A673 (cell line): ENCODE data around the gene ADSL. TPM values are rescaled to one million over a fixed set of nuclear protein-coding genes. Genes with fewer than 3 reads are reported as not detected.

Experiments
- BruUV-seq: library from RNA; stranded (reverse); fragments of 400-500 nt; replicated peaks from 2 replicates; lab custom pipeline; 2021; lab: Mats Ljungman, UMichigan
- CTCF ChIA-PET: fragments of 300-600 bp; sonication (Branson Sonifier 250); formaldehyde crosslinking; loops from one replicate; lab custom pipeline; 2022; ENCODE audit warnings: antibody characterized with exemption; lab: Charles Lee
- POLR2A ChIA-PET: fragments of 300-600 bp; sonication (Branson Sonifier 250); formaldehyde crosslinking; loops from one replicate; lab custom pipeline; 2022; ENCODE audit warnings: antibody characterized with exemption; ENCODE audit not compliant: low non-redundant PET; lab: Charles Lee
- DNase-seq: peaks from one replicate; pipeline ENCODE4 v3.0.0-alpha.2; 2015; ENCODE audit warnings: low spot score
- H3K27ac ChIP-seq: fragments of 200-600 bp; sonication (generic); 2 replicates; pipeline ENCODE4 v1.5.1; 2016; ENCODE audit warnings: mixed run types, low read depth, mild to moderate bottlenecking, mixed read lengths, antibody characterized with exemption, low read length; ENCODE audit not compliant: poor library complexity, severe bottlenecking
- H3K27me3 ChIP-seq: fragments of 200-600 bp; sonication (generic); replicated peaks from 2 replicates; pipeline ENCODE4 v1.6.1; 2017; ENCODE audit warnings: mixed run types, low read depth, mild to moderate bottlenecking, mixed read lengths, antibody characterized with exemption, low read length; ENCODE audit not compliant: insufficient read depth, poor library complexity
- H3K36me3 ChIP-seq: fragments of 200-600 bp; sonication (generic); 2 replicates; pipeline ENCODE4 v1.6.1; 2016; ENCODE audit warnings: mixed run types, mild to moderate bottlenecking, mixed read lengths, antibody characterized with exemption, low read length; ENCODE audit not compliant: insufficient read depth, poor library complexity, severe bottlenecking
- H3K4me1 ChIP-seq: fragments of 200-600 bp; sonication (generic); 2 replicates; pipeline ENCODE4 v1.6.1; 2017; ENCODE audit warnings: mixed run types, mild to moderate bottlenecking, mixed read lengths, antibody characterized with exemption, low read length; ENCODE audit not compliant: insufficient read depth, poor library complexity, severe bottlenecking
- H3K4me3 ChIP-seq: fragments of 200-600 bp; sonication (generic); 2 replicates; pipeline ENCODE4 v1.5.1; 2016; ENCODE audit warnings: low read depth, mixed run types, mild to moderate bottlenecking, mixed read lengths, low read length; ENCODE audit not compliant: poor library complexity, severe bottlenecking
- H3K9me3 ChIP-seq: fragments of 200-600 bp; sonication (generic); 2 replicates; pipeline ENCODE4 v1.6.1; 2016; ENCODE audit warnings: mixed run types, low read depth, mild to moderate bottlenecking, mixed read lengths, antibody characterized with exemption, low read length; ENCODE audit not compliant: poor library complexity, severe bottlenecking
- EZH2 ChIP-seq: fragments of 200-600 bp; sonication (generic); IDR thresholded peaks from 2 replicates; pipeline ENCODE4 v1.6.1; 2017; ENCODE audit warnings: borderline replicate concordance, low read depth, mild to moderate bottlenecking, mixed read lengths, antibody characterized with exemption, low read length; ENCODE audit not compliant: poor library complexity, severe bottlenecking
- intact Hi-C: fragments of 100-400 bp; cut with micrococcal nuclease; formaldehyde crosslinking; loops from one replicate; pipeline ENCODE4 v1.10.0; 2022; ENCODE audit not compliant: unreplicated experiment
- total RNA-seq: library from RNA; stranded (reverse); gene quantifications from 2 replicates; pipeline ENCODE4 v1.2.3, GENCODE V29; 2021
- TF ChIP-seq, protein P1 (sequence below): fragments of 300-800, 200-600 bp; sonication (generic); conservative IDR thresholded peaks from 2 replicates; pipeline ENCODE4 v1.5.1; 2017; ENCODE audit warnings: low read depth, mild to moderate bottlenecking, antibody characterized with exemption, low read length, moderate library complexity, mixed read lengths

ADSL gene
- total RNA-seq, 1 experiment from 2014 or later, result 133 TPM

DNA sequence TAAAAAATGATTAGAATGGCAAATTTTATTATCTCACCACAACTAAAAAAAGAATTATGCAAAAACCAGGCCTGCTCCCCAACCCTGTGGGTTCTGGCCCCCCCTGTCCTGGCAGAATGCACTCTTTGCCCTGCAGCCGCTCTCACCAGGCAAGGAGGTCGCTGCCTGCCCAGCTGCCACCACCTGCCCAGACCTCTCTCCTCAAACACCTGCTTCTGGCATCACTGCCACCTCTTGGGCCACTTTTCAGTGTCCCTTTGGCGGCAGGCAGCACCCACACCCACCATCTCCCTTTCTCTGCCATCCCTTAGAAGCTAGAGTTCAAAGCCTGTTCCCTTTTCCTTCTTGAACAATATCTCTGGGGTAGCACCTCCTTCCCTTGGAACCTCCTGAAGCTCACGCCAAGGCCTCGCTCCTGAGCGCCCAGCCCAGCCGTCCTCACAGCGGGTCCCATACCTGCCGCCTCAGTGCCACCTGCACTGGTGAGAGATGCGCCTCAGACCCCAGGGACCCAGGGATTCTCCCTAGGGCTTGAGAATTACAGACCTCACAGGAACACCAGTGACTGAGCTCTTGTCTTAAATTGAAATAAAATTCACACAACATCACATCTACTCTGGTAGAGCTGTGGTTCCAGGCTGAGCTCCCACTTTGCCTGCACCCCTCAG, 68.7 kb downstream of the ADSL start:
- DNase-seq, result no peak
- no TSS peak for BruUV-seq
- peaks cover 16% of the 10 kb centered on the region for H3K4me1 ChIP-seq
- ChIA-PET CTCF (interaction anchor here (0.8 kb wide), 1 partner anchor 268 kb away, joined by 8 read pairs; no protein-coding TSS in a partner anchor), POLR2A (interaction anchor here (0.6 kb wide), 1 partner anchor 200 kb away, joined by 3 read pairs; no protein-coding TSS in a partner anchor)
- no peaks in the 10 kb centered on the region for H3K9me3 ChIP-seq
- H3K27ac ChIP-seq, result peak overlapping the region; percentile 50
- intact Hi-C loops, result no loop called here
- H3K27me3 ChIP-seq, result no peaks in the 10 kb centered on the region
- H3K4me3 ChIP-seq, result no peak overlapping the region
- H3K36me3 ChIP-seq, result peaks cover 42% of the 10 kb centered on the region
- TF ChIP-seq EZH2, result no peak

DNA sequence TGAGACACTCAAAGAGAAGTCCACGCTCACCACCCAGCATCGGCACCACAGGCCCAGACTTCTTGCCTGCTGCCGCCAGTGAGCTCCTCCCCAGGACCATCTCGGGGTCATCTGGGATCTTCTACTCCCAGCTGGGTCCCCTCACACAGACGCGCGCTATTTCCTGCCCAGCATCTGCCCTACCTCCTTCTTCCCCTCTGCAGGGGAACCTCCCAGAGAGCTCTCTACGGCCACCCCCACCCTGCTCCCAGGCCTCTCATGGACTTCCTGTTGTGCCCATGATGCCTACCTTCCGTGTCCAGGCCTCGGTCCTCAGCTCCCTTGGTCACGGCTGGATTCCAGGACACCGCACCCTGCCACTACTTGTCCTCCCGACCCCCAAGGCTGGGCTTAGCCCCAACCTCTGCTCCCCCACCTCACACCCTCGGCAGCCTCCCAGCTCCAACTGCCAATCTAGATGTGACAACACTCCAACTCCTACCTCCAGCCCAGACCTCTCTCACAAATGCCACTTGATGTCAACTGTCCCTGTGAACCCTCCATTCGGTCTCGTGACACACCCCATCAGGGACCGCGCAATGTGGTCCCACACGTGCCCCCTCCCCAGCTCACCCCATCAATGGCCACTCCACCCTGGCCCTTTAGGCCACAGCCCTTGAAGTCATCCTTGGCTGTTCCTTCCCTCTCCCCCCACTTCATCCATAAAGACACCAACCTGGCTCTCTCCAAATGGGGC, 69.4 kb downstream of the ADSL start:
- H3K4me1 ChIP-seq, result peaks cover 16% of the 10 kb centered on the region
- intact Hi-C loops, result no loop called here
- TF ChIP-seq, protein P1, sequence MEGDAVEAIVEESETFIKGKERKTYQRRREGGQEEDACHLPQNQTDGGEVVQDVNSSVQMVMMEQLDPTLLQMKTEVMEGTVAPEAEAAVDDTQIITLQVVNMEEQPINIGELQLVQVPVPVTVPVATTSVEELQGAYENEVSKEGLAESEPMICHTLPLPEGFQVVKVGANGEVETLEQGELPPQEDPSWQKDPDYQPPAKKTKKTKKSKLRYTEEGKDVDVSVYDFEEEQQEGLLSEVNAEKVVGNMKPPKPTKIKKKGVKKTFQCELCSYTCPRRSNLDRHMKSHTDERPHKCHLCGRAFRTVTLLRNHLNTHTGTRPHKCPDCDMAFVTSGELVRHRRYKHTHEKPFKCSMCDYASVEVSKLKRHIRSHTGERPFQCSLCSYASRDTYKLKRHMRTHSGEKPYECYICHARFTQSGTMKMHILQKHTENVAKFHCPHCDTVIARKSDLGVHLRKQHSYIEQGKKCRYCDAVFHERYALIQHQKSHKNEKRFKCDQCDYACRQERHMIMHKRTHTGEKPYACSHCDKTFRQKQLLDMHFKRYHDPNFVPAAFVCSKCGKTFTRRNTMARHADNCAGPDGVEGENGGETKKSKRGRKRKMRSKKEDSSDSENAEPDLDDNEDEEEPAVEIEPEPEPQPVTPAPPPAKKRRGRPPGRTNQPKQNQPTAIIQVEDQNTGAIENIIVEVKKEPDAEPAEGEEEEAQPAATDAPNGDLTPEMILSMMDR, result no peak
- TF ChIP-seq EZH2, result no peak

GRCh38 chr22:40416267-40416570, 69.9 kb downstream of the ADSL start:
- no peak overlapping the region for H3K4me3 ChIP-seq
- TF ChIP-seq, protein P1, result no peak
- no peak for TF ChIP-seq EZH2
- CTCF ChIA-PET, result no interaction called here
- H3K36me3 ChIP-seq, result peaks cover 29% of the 10 kb centered on the region
- peaks cover 16% of the 10 kb centered on the region for H3K4me1 ChIP-seq
- POLR2A ChIA-PET, result no interaction called here
- H3K27me3 ChIP-seq, result no peaks in the 10 kb centered on the region
- peak overlapping the region; percentile 37 for H3K27ac ChIP-seq
- no peak for DNase-seq
- intact Hi-C loops, result no loop called here
- no peaks in the 10 kb centered on the region for H3K9me3 ChIP-seq
- no TSS peak for BruUV-seq

More for the DNA sequence above, 69.4 kb downstream of the ADSL start:
- Histone ChIP-seq H3K27ac (peak overlapping the region; percentile 37), H3K4me3 (no peak overlapping the region), H3K36me3 (peaks cover 34% of the 10 kb centered on the region), H3K9me3 (no peaks in the 10 kb centered on the region), H3K27me3 (no peaks in the 10 kb centered on the region)
- BruUV-seq, result no TSS peak
- POLR2A ChIA-PET, result interaction anchor here (0.6 kb wide), 1 partner anchor 201 kb away, joined by 3 read pairs; no protein-coding TSS in a partner anchor
- CTCF ChIA-PET, result no interaction called here
- no peak for DNase-seq
